IPS-11a (cell line): ENCODE results near the gene RCN2.

Experiments used
- H3K4me3 ChIP-seq: one replicate; pipeline ENCODE4 v1.5.1; 2013; ENCODE audit warnings: low read depth, low read length, control low read depth

RCN2 gene

GRCh38 chr15:76993114-76993725 is 61.7 kb downstream of the RCN2 start:
- H3K4me3 ChIP-seq = no peak overlapping the region

GRCh38 chr15:76994001-76994400 is 62.5 kb downstream of the RCN2 start:
- H3K4me3 ChIP-seq = no peak overlapping the region

- H3K4me3 ChIP-seq = no peak overlapping the region
These were observed 62.9 kb downstream of the RCN2 start for GRCh38 chr15:76994496-76994895.

GRCh38 chr15:76994971-76995945 is 63.7 kb downstream of the RCN2 start, which contains the start of gene PSTPIP1:
TSS of gene PSTPIP1 (plus strand) at chr15:76995126. CDS start at chr15:76995574, 448 bp downstream.
- H3K4me3 ChIP-seq = no peak within 1 kb of the TSS

GRCh38 chr15:76996076-76996525 is 64.6 kb downstream of the RCN2 start:
- H3K4me3 ChIP-seq = no peak overlapping the region

GRCh38 chr15:76996526-76997401 is 65.2 kb downstream of the RCN2 start:
- no peak overlapping the region for H3K4me3 ChIP-seq

GRCh38 chr15:76998663-76999285 is 67.2 kb downstream of the RCN2 start:
- no peak overlapping the region for H3K4me3 ChIP-seq

GRCh38 chr15:76999996-77000395 is 68.4 kb downstream of the RCN2 start:
- no peak overlapping the region for H3K4me3 ChIP-seq

GRCh38 chr15:77001351-77001750 is 69.8 kb downstream of the RCN2 start:
- H3K4me3 ChIP-seq = no peak overlapping the region

GRCh38 chr15:77001966-77002365 is 70.4 kb downstream of the RCN2 start:
- no peak overlapping the region for H3K4me3 ChIP-seq

GRCh38 chr15:77002436-77002835 is 70.9 kb downstream of the RCN2 start:
- H3K4me3 ChIP-seq = no peak overlapping the region

GRCh38 chr15:77002954-77003912 is 71.7 kb downstream of the RCN2 start:
- H3K4me3 ChIP-seq = no peak overlapping the region
